Central memory CD8-positive, alpha-beta T cell (primary cell): ENCODE results near the gene HBG2.

Experiments
- ATAC-seq: fragments of 150-1000 bp; cut with Tn5 transposase; replicated peaks from 2 replicates; pipeline ENCODE4 v1.10.0; 2022; ENCODE audit warnings: mild to moderate bottlenecking, moderate FRiP score, moderate number of reproducible peaks; ENCODE audit not compliant: poor library complexity, severe bottlenecking; ENCODE audit errors: extremely low read depth
- DNase-seq, 2 donors: peaks; one replicate each; pipeline ENCODE4 v3.0.0; 2021; ENCODE audit warnings: low spot score in 2 of 2
- H3K27ac Mint-ChIP-seq: one replicate; pipeline ENCODE4 v1.8.0; 2022; ENCODE audit warnings: low read depth, mild to moderate bottlenecking, moderate library complexity, mixed read lengths
- H3K27me3 Mint-ChIP-seq: one replicate; pipeline ENCODE4 v1.8.0; 2022; ENCODE audit warnings: mixed read lengths
- H3K36me3 Mint-ChIP-seq: one replicate; pipeline ENCODE4 v1.8.0; 2022; ENCODE audit warnings: mild to moderate bottlenecking, moderate library complexity, mixed read lengths; ENCODE audit not compliant: insufficient read depth
- H3K4me1 Mint-ChIP-seq: one replicate; pipeline ENCODE4 v1.8.0; 2022; ENCODE audit warnings: mixed read lengths
- H3K4me3 Mint-ChIP-seq: one replicate; pipeline ENCODE4 v1.8.0; 2022; ENCODE audit warnings: mild to moderate bottlenecking, moderate library complexity, mixed read lengths
- H3K9me3 Mint-ChIP-seq: one replicate; pipeline ENCODE4 v1.8.0; 2022; ENCODE audit warnings: mixed read lengths

Gene HBG2

GRCh38 chr11:5231111-5231510 is 23.5 kb downstream of the HBG2 start:
- Mint-ChIP-seq H3K36me3 (no peaks in the 10 kb centered on the region), H3K4me3 (no peak overlapping the region), H3K4me1 (no peaks in the 10 kb centered on the region), H3K9me3 (no peaks in the 10 kb centered on the region), H3K27ac (no peak overlapping the region), H3K27me3 (no peaks in the 10 kb centered on the region)
- ATAC-seq (no peak), DNase-seq (no peak)

- H3K4me1 Mint-ChIP-seq = no peaks in the 10 kb centered on the region
- ATAC-seq (no peak), DNase-seq (no peak)
- no peak overlapping the region for H3K4me3 Mint-ChIP-seq
- no peak overlapping the region for H3K27ac Mint-ChIP-seq
- no peaks in the 10 kb centered on the region for H3K27me3 Mint-ChIP-seq
- H3K9me3 Mint-ChIP-seq = no peaks in the 10 kb centered on the region
- no peaks in the 10 kb centered on the region for H3K36me3 Mint-ChIP-seq
These were observed 24.3 kb downstream of the HBG2 start for GRCh38 chr11:5230266-5230665.

GRCh38 chr11:5229796-5230195 is 24.8 kb downstream of the HBG2 start:
- DNase-seq (no peak), ATAC-seq (no peak)
- no peaks in the 10 kb centered on the region for H3K4me1 Mint-ChIP-seq
- H3K27ac Mint-ChIP-seq = no peak overlapping the region
- no peak overlapping the region for H3K4me3 Mint-ChIP-seq
- no peaks in the 10 kb centered on the region for H3K27me3 Mint-ChIP-seq
- H3K9me3 Mint-ChIP-seq = no peaks in the 10 kb centered on the region
- no peaks in the 10 kb centered on the region for H3K36me3 Mint-ChIP-seq

GRCh38 chr11:5229356-5229755 is 25.2 kb downstream of the HBG2 start:
- ATAC-seq (no peak), DNase-seq (no peak)
- Mint-ChIP-seq H3K4me1 (no peaks in the 10 kb centered on the region), H3K4me3 (no peak overlapping the region), H3K27ac (no peak overlapping the region), H3K36me3 (no peaks in the 10 kb centered on the region), H3K27me3 (no peaks in the 10 kb centered on the region), H3K9me3 (no peaks in the 10 kb centered on the region)

- H3K4me3 Mint-ChIP-seq = no peak overlapping the region
- H3K36me3 Mint-ChIP-seq = no peaks in the 10 kb centered on the region
- H3K9me3 Mint-ChIP-seq = no peaks in the 10 kb centered on the region
- no peak for DNase-seq
- no peaks in the 10 kb centered on the region for H3K4me1 Mint-ChIP-seq
- H3K27ac Mint-ChIP-seq = no peak overlapping the region
- no peaks in the 10 kb centered on the region for H3K27me3 Mint-ChIP-seq
- ATAC-seq = no peak
These were observed 26.5 kb downstream of the HBG2 start for GRCh38 chr11:5228124-5228523.

GRCh38 chr11:5227681-5228080 is 26.9 kb downstream of the HBG2 start:
- Mint-ChIP-seq H3K9me3 (no peaks in the 10 kb centered on the region), H3K4me1 (no peaks in the 10 kb centered on the region), H3K27me3 (no peaks in the 10 kb centered on the region), H3K4me3 (no peak overlapping the region), H3K36me3 (no peaks in the 10 kb centered on the region), H3K27ac (no peak overlapping the region)
- DNase-seq (no peak), ATAC-seq (no peak)

GRCh38 chr11:5226732-5227310 is 27.8 kb downstream of the HBG2 start, which contains the start of gene HBB:
HBB (minus strand) TSS chr11:5227071; CDS start chr11:5227021, 50 bp downstream.
- H3K36me3 Mint-ChIP-seq = no peaks in the 10 kb centered on the region
- no peaks in the 10 kb centered on the region for H3K4me1 Mint-ChIP-seq
- no peak within 1 kb of the TSS for H3K4me3 Mint-ChIP-seq
- no peak for ATAC-seq
- no peaks in the 10 kb centered on the region for H3K9me3 Mint-ChIP-seq
- no peak within 1 kb of the TSS for H3K27ac Mint-ChIP-seq
- DNase-seq = no peak
- H3K27me3 Mint-ChIP-seq = no peaks in the 10 kb centered on the region

- DNase-seq = no peak
- Mint-ChIP-seq H3K4me3 (no peak overlapping the region), H3K36me3 (no peaks in the 10 kb centered on the region), H3K27me3 (no peaks in the 10 kb centered on the region), H3K9me3 (peaks cover 4% of the 10 kb centered on the region), H3K4me1 (no peaks in the 10 kb centered on the region), H3K27ac (no peak overlapping the region)
- ATAC-seq = no peak
These were observed 29.1 kb downstream of the HBG2 start for GRCh38 chr11:5225480-5225871.

- no peak overlapping the region for H3K4me3 Mint-ChIP-seq
- H3K36me3 Mint-ChIP-seq = no peaks in the 10 kb centered on the region
- ATAC-seq (no peak), DNase-seq (no peak)
- H3K27me3 Mint-ChIP-seq = no peaks in the 10 kb centered on the region
- no peak overlapping the region for H3K27ac Mint-ChIP-seq
- H3K9me3 Mint-ChIP-seq = peaks cover 6% of the 10 kb centered on the region
- H3K4me1 Mint-ChIP-seq = no peaks in the 10 kb centered on the region
These were observed 29.8 kb downstream of the HBG2 start for GRCh38 chr11:5224538-5225479.

GRCh38 chr11:5223686-5224085 is 30.9 kb downstream of the HBG2 start:
- ATAC-seq (no peak), DNase-seq (no peak)
- Mint-ChIP-seq H3K9me3 (peaks cover 11% of the 10 kb centered on the region), H3K36me3 (no peaks in the 10 kb centered on the region), H3K27me3 (no peaks in the 10 kb centered on the region), H3K27ac (no peak overlapping the region), H3K4me3 (no peak overlapping the region), H3K4me1 (no peaks in the 10 kb centered on the region)

GRCh38 chr11:5223146-5223545 is 31.4 kb downstream of the HBG2 start:
- H3K4me1 Mint-ChIP-seq = no peaks in the 10 kb centered on the region
- H3K9me3 Mint-ChIP-seq = peaks cover 12% of the 10 kb centered on the region
- H3K36me3 Mint-ChIP-seq = no peaks in the 10 kb centered on the region
- no peaks in the 10 kb centered on the region for H3K27me3 Mint-ChIP-seq
- DNase-seq = no peak
- H3K27ac Mint-ChIP-seq = no peak overlapping the region
- no peak for ATAC-seq
- no peak overlapping the region for H3K4me3 Mint-ChIP-seq

GRCh38 chr11:5210376-5210885 is 44.1 kb downstream of the HBG2 start:
- no peaks in the 10 kb centered on the region for H3K27me3 Mint-ChIP-seq
- H3K9me3 Mint-ChIP-seq = no peaks in the 10 kb centered on the region
- no peaks in the 10 kb centered on the region for H3K36me3 Mint-ChIP-seq
- DNase-seq (no peak), ATAC-seq (no peak)
- H3K27ac Mint-ChIP-seq = no peak overlapping the region
- H3K4me3 Mint-ChIP-seq = no peak overlapping the region
- H3K4me1 Mint-ChIP-seq = no peaks in the 10 kb centered on the region

GRCh38 chr11:5204787-5205186 is 49.8 kb downstream of the HBG2 start:
- ATAC-seq = no peak
- no peaks in the 10 kb centered on the region for H3K27me3 Mint-ChIP-seq
- no peaks in the 10 kb centered on the region for H3K9me3 Mint-ChIP-seq
- DNase-seq = no peak
- no peak overlapping the region for H3K27ac Mint-ChIP-seq
- no peaks in the 10 kb centered on the region for H3K4me1 Mint-ChIP-seq
- H3K4me3 Mint-ChIP-seq = no peak overlapping the region
- no peaks in the 10 kb centered on the region for H3K36me3 Mint-ChIP-seq
